GM12878 (cell line): Measurements from ENCODE around the gene PHF10. TPM values are rescaled to one million over a fixed set of nuclear protein-coding genes. Genes with fewer than 3 reads are reported as not detected.

Experiments
- BMI1 ChIP-seq: fragments of 450-650 bp; IDR thresholded peaks from 2 replicates; pipeline ENCODE4 v1.6.1; 2016; ENCODE audit warnings: mild to moderate bottlenecking, moderate library complexity, borderline replicate concordance
- CEBPZ ChIP-seq: fragments of 150-350 bp; IDR thresholded peaks from 2 replicates; pipeline ENCODE4 v1.6.1; 2016; ENCODE audit warnings: low read depth, low read length
- CHD1 ChIP-seq: IDR thresholded peaks from 2 replicates; pipeline ENCODE4 v1.6.1; 2012; ENCODE audit warnings: low read depth, low read length, improper control_type of control experiment
- CREB1 ChIP-seq: IDR thresholded peaks from 2 replicates; pipeline ENCODE4 v1.6.1; 2012; ENCODE audit warnings: low read depth, mild to moderate bottlenecking, inconsistent platforms
- E2F8 ChIP-seq: fragments of 450-650 bp; IDR thresholded peaks from 2 replicates; pipeline ENCODE4 v1.6.1; 2018; ENCODE audit warnings: mild to moderate bottlenecking, low read depth, moderate library complexity; ENCODE audit not compliant: partially characterized antibody
- EP300 ChIP-seq, 2 experiments: fragments of 150-350 bp in 1 of 2; IDR thresholded peaks; 2 replicates each; pipeline ENCODE4 v1.6.1; 2011 to 2012; ENCODE audit warnings: low read depth in 2 of 2, low read length in 2 of 2, borderline replicate concordance in 1 of 2, improper control_type of control experiment in 1 of 2, inconsistent platforms in 1 of 2; ENCODE audit not compliant: control insufficient read depth in 1 of 2
- EZH2 ChIP-seq: IDR thresholded peaks from 2 replicates; pipeline ENCODE4 v1.6.1; 2012; ENCODE audit warnings: low read depth, mild to moderate bottlenecking, control low read depth, inconsistent platforms, low read length, borderline replicate concordance; ENCODE audit not compliant: control insufficient read depth
- MLLT1 ChIP-seq: fragments of 450-650 bp; IDR thresholded peaks from 2 replicates; pipeline ENCODE4 v1.6.1; 2016; ENCODE audit warnings: mild to moderate bottlenecking
- NRF1 ChIP-seq: conservative IDR thresholded peaks from 2 replicates; pipeline ENCODE4 v1.6.1; 2011; ENCODE audit warnings: mild to moderate bottlenecking, low read depth, low read length, improper control_type of control experiment
- POLR2A ChIP-seq: IDR thresholded peaks from 2 replicates; pipeline ENCODE4 v1.6.1; 2011; ENCODE audit warnings: low read depth, mild to moderate bottlenecking, low read length
- POU2F2 ChIP-seq: IDR thresholded peaks from 3 replicates; pipeline ENCODE4 v1.6.1; 2011; ENCODE audit warnings: low read depth, mild to moderate bottlenecking, low read length, borderline replicate concordance
- SIN3A ChIP-seq: IDR thresholded peaks from 2 replicates; pipeline ENCODE4 v1.6.1; 2012; ENCODE audit warnings: low read depth, low read length, improper control_type of control experiment
- SP1 ChIP-seq: IDR thresholded peaks from one replicate; pipeline ENCODE4 v1.6.1; 2011; ENCODE audit warnings: low read depth, low read length
- STAT3 ChIP-seq: IDR thresholded peaks from 2 replicates; pipeline ENCODE4 v1.6.1; 2011; ENCODE audit warnings: low read depth, low read length, improper control_type of control experiment
- TCF7 ChIP-seq: IDR thresholded peaks from 2 replicates; pipeline ENCODE4 v1.6.1; 2014; ENCODE audit warnings: antibody characterized with exemption, borderline replicate concordance
- ZNF24 ChIP-seq: fragments of 450-650 bp; IDR thresholded peaks from 2 replicates; pipeline ENCODE4 v1.6.1; 2017; ENCODE audit warnings: antibody characterized with exemption, mild to moderate bottlenecking
- ZSCAN29 ChIP-seq: fragments of 450-650 bp; IDR thresholded peaks from 2 replicates; pipeline ENCODE4 v1.6.1; 2017; ENCODE audit warnings: mild to moderate bottlenecking, moderate library complexity
- polyA plus RNA-seq, 11 experiments: library from polyadenylated mRNA; depleted of rRNA in 4 of 11; unstranded in 6 of 11; stranded (reverse) in 5 of 11; fragments of >200 nt; fragmentation: Nextera tagmentation in 4 of 11; fragmentation: Illumina TruSeq in 1 of 11; extraction: Ambion mirVana in 4 of 11; extraction: Trizol in 1 of 11; gene quantifications; 1 replicate in 1 of 11; 2 replicates in 10 of 11; pipeline versions ENCODE4 v1.2.1 to v1.2.3, GENCODE V29; 2011 to 2016; ENCODE audit warnings: inconsistent platforms in 2 of 11, missing spikeins in 2 of 11, low read depth in 1 of 11
- total RNA-seq, 4 experiments: library from RNA; depleted of rRNA in 3 of 4; stranded (reverse); fragments of >200 nt in 3 of 4; fragmentation: Illumina TruSeq in 1 of 4; extraction: Trizol in 1 of 4; gene quantifications; 2 replicates each; pipeline versions ENCODE4 v1.2.1 to v1.2.3, GENCODE V29; 2013 to 2021
- TF ChIP-seq, protein P1 (sequence below): fragments of 450-650 bp; IDR thresholded peaks from 2 replicates; pipeline ENCODE4 v1.6.1; 2016; ENCODE audit warnings: mild to moderate bottlenecking, moderate library complexity, borderline replicate concordance

PHF10 gene
- total and polyA plus RNA-seq, 10 of the 15 experiments (the other 5 are each of a cell fraction or from before 2014, with no cell fraction given), result 3.8 to 35.6 (median 15.8) TPM

DNA sequence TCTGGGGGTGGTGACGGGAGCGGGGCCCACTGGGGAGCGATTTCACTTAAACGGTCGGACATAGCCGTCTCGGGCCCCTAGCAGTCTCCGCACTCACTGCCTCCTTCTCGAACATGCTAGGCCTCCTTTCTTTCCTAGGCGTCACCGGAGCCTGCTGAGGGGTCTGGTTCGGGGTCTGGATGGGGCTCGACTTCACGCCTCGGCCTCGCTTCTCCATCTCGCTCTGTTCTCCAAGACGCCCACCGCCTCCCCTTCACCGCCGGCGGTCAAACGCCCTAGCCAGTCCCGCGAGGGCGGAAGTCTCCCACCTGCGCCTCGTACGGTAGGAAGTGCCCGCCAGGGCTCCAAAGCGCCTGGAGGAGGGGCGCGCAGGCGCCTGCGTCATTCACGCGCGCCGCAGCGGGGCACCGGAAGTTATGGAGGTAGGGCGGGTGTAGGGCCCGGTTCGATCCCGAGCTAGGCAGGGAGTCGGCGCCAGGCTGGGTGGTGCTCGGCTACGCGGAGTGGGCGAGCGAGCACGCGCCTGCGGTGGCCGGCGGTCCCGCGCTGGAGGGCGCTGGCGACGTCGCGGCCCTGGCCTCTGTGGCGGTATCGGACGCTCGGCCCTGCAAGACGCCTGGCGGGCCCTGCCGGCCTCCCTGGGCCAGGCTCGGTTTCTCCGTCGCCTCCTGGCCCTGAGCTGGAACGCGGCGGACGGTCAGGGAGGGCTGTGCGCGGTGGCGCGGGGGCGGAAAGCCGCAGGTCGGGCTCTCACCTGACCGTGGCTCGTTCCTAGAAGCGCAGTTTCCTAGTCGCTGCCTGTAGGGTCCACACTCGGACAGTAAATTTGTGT lies 27.2 kb upstream of the PHF10 start, which contains the start of the genes DYNLT2 and ERMARD (continued):
- TF ChIP-seq, protein P1, sequence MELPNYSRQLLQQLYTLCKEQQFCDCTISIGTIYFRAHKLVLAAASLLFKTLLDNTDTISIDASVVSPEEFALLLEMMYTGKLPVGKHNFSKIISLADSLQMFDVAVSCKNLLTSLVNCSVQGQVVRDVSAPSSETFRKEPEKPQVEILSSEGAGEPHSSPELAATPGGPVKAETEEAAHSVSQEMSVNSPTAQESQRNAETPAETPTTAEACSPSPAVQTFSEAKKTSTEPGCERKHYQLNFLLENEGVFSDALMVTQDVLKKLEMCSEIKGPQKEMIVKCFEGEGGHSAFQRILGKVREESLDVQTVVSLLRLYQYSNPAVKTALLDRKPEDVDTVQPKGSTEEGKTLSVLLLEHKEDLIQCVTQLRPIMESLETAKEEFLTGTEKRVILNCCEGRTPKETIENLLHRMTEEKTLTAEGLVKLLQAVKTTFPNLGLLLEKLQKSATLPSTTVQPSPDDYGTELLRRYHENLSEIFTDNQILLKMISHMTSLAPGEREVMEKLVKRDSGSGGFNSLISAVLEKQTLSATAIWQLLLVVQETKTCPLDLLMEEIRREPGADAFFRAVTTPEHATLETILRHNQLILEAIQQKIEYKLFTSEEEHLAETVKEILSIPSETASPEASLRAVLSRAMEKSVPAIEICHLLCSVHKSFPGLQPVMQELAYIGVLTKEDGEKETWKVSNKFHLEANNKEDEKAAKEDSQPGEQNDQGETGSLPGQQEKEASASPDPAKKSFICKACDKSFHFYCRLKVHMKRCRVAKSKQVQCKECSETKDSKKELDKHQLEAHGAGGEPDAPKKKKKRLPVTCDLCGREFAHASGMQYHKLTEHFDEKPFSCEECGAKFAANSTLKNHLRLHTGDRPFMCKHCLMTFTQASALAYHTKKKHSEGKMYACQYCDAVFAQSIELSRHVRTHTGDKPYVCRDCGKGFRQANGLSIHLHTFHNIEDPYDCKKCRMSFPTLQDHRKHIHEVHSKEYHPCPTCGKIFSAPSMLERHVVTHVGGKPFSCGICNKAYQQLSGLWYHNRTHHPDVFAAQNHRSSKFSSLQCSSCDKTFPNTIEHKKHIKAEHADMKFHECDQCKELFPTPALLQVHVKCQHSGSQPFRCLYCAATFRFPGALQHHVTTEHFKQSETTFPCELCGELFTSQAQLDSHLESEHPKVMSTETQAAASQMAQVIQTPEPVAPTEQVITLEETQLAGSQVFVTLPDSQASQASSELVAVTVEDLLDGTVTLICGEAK, result peak; percentile 84
- TF ChIP-seq ZNF24, result peak; percentile 38; the same call in 1 of the 2 replicates
- no peak for TF ChIP-seq TCF7
- peak; percentile 99 for TF ChIP-seq POLR2A
- no peak for TF ChIP-seq BMI1
- no peak for TF ChIP-seq E2F8
- TF ChIP-seq SP1, result peak; percentile 55
- peak; percentile 55; the same call in 1 of the 2 replicates for TF ChIP-seq MLLT1
- no peak for TF ChIP-seq CHD1
- peak; percentile 92 for TF ChIP-seq SIN3A
- peak; percentile 99 for TF ChIP-seq CREB1
- TF ChIP-seq NRF1, result no peak
- no peak for TF ChIP-seq CEBPZ
- TF ChIP-seq EZH2, result no peak
- no peak for TF ChIP-seq STAT3
- no peak for TF ChIP-seq ZSCAN29
- peak in 1 of 2 experiments; percentile 27; a peak in 1 of 4 replicates for TF ChIP-seq EP300 (IDR thresholded peaks at IDR 0.05; ENCODE audit: borderline replicate concordance in 1 of 2, control insufficient read depth in 1 of 2, low read depth in 2 of 2, low read length in 2 of 2)
- peak; percentile 79; the same call in 2 of the 3 replicates for TF ChIP-seq POU2F2
